MM.1S (cell line): ENCODE results near the gene SDCCAG8.

Experiments used
- DNase-seq: peaks from one replicate; pipeline ENCODE4 v3.0.0-alpha.2; 2015
- H2AFZ ChIP-seq: fragments of 300-600 bp; sonication (generic); 2 replicates; pipeline ENCODE4 v1.6.0; 2016; ENCODE audit warnings: antibody characterized with exemption, low read length
- H3F3A ChIP-seq: fragments of 300-600 bp; sonication (generic); 2 replicates; pipeline ENCODE4 v1.6.1; 2016; ENCODE audit warnings: mild to moderate bottlenecking, antibody characterized with exemption, low read length, moderate library complexity, mixed read lengths; ENCODE audit not compliant: insufficient read depth
- H3K27ac ChIP-seq: fragments of 300-600 bp; sonication (generic); 2 replicates; pipeline ENCODE4 v1.5.1; 2016; ENCODE audit warnings: mild to moderate bottlenecking, low read length
- H3K27me3 ChIP-seq: fragments of 300-600 bp; sonication (generic); replicated peaks from 2 replicates; pipeline ENCODE4 v1.6.0; 2016; ENCODE audit warnings: low read length; ENCODE audit not compliant: insufficient read depth
- H3K36me3 ChIP-seq: fragments of 300-600 bp; sonication (generic); replicated peaks from 2 replicates; pipeline ENCODE4 v1.6.1; 2016; ENCODE audit warnings: mild to moderate bottlenecking, low read length, mixed read lengths; ENCODE audit not compliant: insufficient read depth
- H3K4me1 ChIP-seq: fragments of 300-600 bp; sonication (generic); 2 replicates; pipeline ENCODE4 v1.6.1; 2016; ENCODE audit warnings: low read length, mixed read lengths
- H3K4me2 ChIP-seq: fragments of 300-600 bp; sonication (generic); 2 replicates; pipeline ENCODE4 v1.6.0; 2016; ENCODE audit warnings: low read depth, low read length
- H3K4me3 ChIP-seq: fragments of 300-600 bp; sonication (generic); 2 replicates; pipeline ENCODE4 v1.5.1; 2016; ENCODE audit warnings: low read length, mixed read lengths
- H3K79me2 ChIP-seq: fragments of 300-600 bp; sonication (generic); 2 replicates; pipeline ENCODE4 v1.6.1; 2016; ENCODE audit warnings: mixed run types, low read length, mixed read lengths
- H3K9ac ChIP-seq: fragments of 300-600 bp; sonication (generic); 2 replicates; pipeline ENCODE4 v1.6.1; 2016; ENCODE audit warnings: low read length, mixed read lengths
- H3K9me2 ChIP-seq: fragments of 300-600 bp; sonication (generic); replicated peaks from 2 replicates; pipeline ENCODE4 v1.6.1; 2016; ENCODE audit warnings: mild to moderate bottlenecking, low read length, mixed read lengths; ENCODE audit not compliant: insufficient read depth
- H3K9me3 ChIP-seq: fragments of 300-600 bp; sonication (generic); replicated peaks from 2 replicates; pipeline ENCODE4 v1.6.1; 2016; ENCODE audit warnings: mild to moderate bottlenecking, low read length, mixed read lengths; ENCODE audit not compliant: insufficient read depth
- H4K20me1 ChIP-seq: fragments of 300-600 bp; sonication (generic); 2 replicates; pipeline ENCODE4 v1.6.1; 2016; ENCODE audit warnings: mild to moderate bottlenecking, low read length, moderate library complexity, mixed read lengths; ENCODE audit not compliant: insufficient read depth
- CTCF ChIP-seq: fragments of 300-600 bp; sonication (generic); IDR thresholded peaks from 2 replicates; pipeline ENCODE4 v1.5.1; 2016; ENCODE audit warnings: antibody characterized with exemption, low read length, mixed read lengths
- EZH2 ChIP-seq: fragments of 300-600 bp; sonication (generic); optimal IDR thresholded peaks from 2 replicates; pipeline ENCODE3; 2017; ENCODE audit warnings: low read depth, mild to moderate bottlenecking, antibody characterized with exemption, low read length, mixed read lengths
- EZH2phosphoT487 ChIP-seq: fragments of 300-600 bp; sonication (generic); IDR thresholded peaks from 2 replicates; pipeline ENCODE4 v1.6.1; 2018; ENCODE audit warnings: antibody characterized with exemption, low read length

SDCCAG8 gene

GRCh38 chr1:243275316-243275715 is 19.5 kb downstream of the SDCCAG8 start:
- Histone ChIP-seq H3K27me3 (no peaks in the 10 kb centered on the region), H3K79me2 (no peaks in the 10 kb centered on the region), H2AFZ (no peak overlapping the region), H3K36me3 (peaks cover 3% of the 10 kb centered on the region; the same call in 1 of the 2 replicates), H3K9ac (no peak overlapping the region), H3K4me3 (no peak overlapping the region), H3K9me3 (no peaks in the 10 kb centered on the region), H3F3A (no peaks in the 10 kb centered on the region), H3K4me2 (no peak overlapping the region), H3K27ac (no peak overlapping the region), H3K9me2 (no peaks in the 10 kb centered on the region), H3K4me1 (no peaks in the 10 kb centered on the region), H4K20me1 (no peaks in the 10 kb centered on the region)
- TF ChIP-seq EZH2 (no peak), EZH2phosphoT487 (no peak), CTCF (no peak)
- DNase-seq = no peak

GRCh38 chr1:243280571-243281129 is 24.8 kb downstream of the SDCCAG8 start:
- no peaks in the 10 kb centered on the region for H3F3A ChIP-seq
- no peaks in the 10 kb centered on the region for H4K20me1 ChIP-seq
- no peak overlapping the region for H2AFZ ChIP-seq
- no peaks in the 10 kb centered on the region for H3K9me3 ChIP-seq
- no peak for DNase-seq
- no peaks in the 10 kb centered on the region for H3K36me3 ChIP-seq
- H3K9me2 ChIP-seq = no peaks in the 10 kb centered on the region
- no peaks in the 10 kb centered on the region for H3K4me1 ChIP-seq
- no peak overlapping the region for H3K4me3 ChIP-seq
- H3K4me2 ChIP-seq = no peak overlapping the region
- H3K27me3 ChIP-seq = no peaks in the 10 kb centered on the region
- TF ChIP-seq CTCF (no peak), EZH2 (no peak), EZH2phosphoT487 (no peak)
- no peak overlapping the region for H3K9ac ChIP-seq
- no peak overlapping the region for H3K27ac ChIP-seq
- H3K79me2 ChIP-seq = no peaks in the 10 kb centered on the region

GRCh38 chr1:243281672-243282071 is 25.8 kb downstream of the SDCCAG8 start:
- H3K9me2 ChIP-seq = no peaks in the 10 kb centered on the region
- H3K27me3 ChIP-seq = no peaks in the 10 kb centered on the region
- H2AFZ ChIP-seq = no peak overlapping the region
- H3K79me2 ChIP-seq = no peaks in the 10 kb centered on the region
- no peaks in the 10 kb centered on the region for H3F3A ChIP-seq
- no peak for DNase-seq
- no peaks in the 10 kb centered on the region for H3K9me3 ChIP-seq
- no peaks in the 10 kb centered on the region for H3K36me3 ChIP-seq
- H3K9ac ChIP-seq = no peak overlapping the region
- no peak overlapping the region for H3K4me3 ChIP-seq
- no peak overlapping the region for H3K4me2 ChIP-seq
- no peaks in the 10 kb centered on the region for H4K20me1 ChIP-seq
- no peak overlapping the region for H3K27ac ChIP-seq
- no peak for TF ChIP-seq EZH2
- TF ChIP-seq CTCF = no peak
- no peaks in the 10 kb centered on the region for H3K4me1 ChIP-seq
